ENCODE measurements around the gene CHRM5.

- TF ChIP-seq EZH2phosphoT487 (IDR thresholded peaks at IDR 0.05; ENCODE audit: borderline replicate concordance) (no peak), CTCF (conservative IDR thresholded peaks at IDR 0.05; ENCODE audit: low read length) (no peak)
These were observed 145.9 kb downstream of the CHRM5 start for GRCh38 chr15:34114215-34114614.
